GM21737 (cell line): ENCODE data around the gene KIDINS220.
A peak's percentile ranks its signal among the peaks of the same experiment; 100 is the strongest.

Source experiments
- ATAC-seq: cut with Tn5 transposase; IDR thresholded peaks from one replicate; pipeline ENCODE4 v1.9.1; 2021; ENCODE audit warnings: mild to moderate bottlenecking, moderate library complexity; ENCODE audit not compliant: unreplicated experiment

KIDINS220 gene

GRCh38 chr2:8806885-8807704 lies 30.3 kb downstream of the KIDINS220 start:
- no peak for ATAC-seq

- ATAC-seq = no peak
Measured at GRCh38 chr2:8805278-8806210, 31.9 kb downstream of the KIDINS220 start.

DNA sequence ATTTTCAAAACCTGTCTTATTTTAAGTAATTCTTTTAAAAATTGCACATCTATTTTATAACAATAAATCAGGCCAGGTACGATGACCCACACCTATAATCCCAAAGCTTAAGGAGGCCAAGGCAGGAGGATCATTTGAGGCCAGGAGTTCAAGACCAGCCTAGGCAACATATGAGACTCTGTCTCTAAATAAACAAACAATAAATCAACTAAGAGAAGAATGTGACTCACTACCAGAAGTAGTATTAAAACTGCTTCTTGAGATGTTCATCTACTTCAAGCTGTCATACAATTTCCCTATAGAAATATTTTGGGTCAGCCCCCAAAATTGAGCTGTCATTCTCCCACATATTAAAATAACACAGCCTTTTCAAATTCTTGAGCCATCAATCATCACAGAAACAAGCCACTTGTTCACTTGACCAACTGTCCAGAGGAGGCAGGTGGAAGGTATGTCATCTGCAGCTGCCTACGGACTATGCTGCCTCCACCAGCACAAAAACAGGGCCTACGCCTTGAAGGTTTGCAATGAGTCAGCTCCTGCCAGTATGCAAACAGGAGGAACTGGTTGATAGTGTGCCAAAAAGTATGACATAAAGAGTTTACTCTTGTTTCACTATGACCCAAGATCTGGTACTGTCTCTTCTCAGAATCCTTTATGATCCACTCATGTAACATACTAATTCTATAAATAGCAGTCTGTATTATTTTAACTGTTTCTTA lies 33.6 kb downstream of the KIDINS220 start:
- peak; percentile 95 for ATAC-seq

- ATAC-seq = no peak
Measured at GRCh38 chr2:8802741-8803140, 34.7 kb downstream of the KIDINS220 start.

DNA sequence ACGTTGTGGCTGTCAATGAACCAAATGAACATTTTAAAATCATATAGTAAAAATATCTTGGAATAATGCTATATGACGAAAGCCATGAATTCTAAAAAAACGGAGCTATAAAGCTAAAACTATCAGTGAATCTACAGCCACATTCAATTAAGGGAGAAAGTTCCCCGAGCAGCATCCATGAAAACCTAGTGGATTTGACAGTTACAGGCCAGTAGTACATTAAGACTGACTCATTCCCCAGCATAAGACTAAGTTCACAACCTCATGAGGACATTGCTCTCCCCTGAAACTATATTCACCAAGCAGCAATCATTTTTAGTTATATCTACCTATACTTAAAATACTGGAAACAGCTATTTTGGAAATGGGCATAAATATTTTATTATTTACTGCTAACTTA lies 36.6 kb downstream of the KIDINS220 start:
- ATAC-seq = no peak

DNA sequence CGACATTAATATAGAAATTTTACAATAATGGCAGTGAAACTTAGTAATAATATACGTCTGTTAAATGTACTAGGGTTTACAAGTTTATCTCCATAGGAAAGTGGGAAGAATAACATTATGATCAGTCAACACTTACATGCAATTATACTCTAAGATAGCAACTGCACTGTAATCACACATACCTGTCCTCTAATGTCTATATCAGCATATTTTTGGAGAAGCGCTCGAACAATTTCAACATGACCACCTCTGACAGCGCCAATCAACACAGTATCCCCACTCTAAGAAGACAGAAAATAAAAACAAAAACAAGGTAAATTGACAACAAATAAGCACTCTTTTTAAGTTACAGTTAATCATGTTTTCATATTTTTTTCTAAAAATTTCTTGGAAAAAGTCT lies 37.2 kb downstream of the KIDINS220 start:
- no peak for ATAC-seq

- no peak for ATAC-seq
Measured at GRCh38 chr2:8799004-8799403, 38.4 kb downstream of the KIDINS220 start.

DNA sequence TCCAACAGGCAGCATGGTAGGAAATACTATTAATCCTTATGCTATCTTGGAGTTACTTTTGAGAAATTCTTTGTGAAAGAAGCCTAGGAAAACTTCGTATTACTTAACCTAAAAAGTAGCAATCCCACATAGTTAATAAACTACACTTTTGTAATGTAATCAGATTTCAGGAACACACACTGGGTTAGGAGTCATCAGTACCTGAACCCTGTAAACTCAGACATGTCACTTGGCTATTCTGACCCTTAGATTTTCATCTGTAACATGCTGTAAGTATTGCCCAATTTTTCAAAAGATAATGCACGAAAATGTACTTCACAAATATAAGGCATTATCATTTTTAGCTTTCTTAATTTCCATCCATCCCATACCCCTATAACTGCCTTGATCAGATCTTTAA lies 39.0 kb downstream of the KIDINS220 start:
- no peak for ATAC-seq

GRCh38 chr2:8797682-8798081 lies 39.7 kb downstream of the KIDINS220 start:
- no peak for ATAC-seq

- no peak for ATAC-seq
Measured at GRCh38 chr2:8796878-8797550, 40.4 kb downstream of the KIDINS220 start.

DNA sequence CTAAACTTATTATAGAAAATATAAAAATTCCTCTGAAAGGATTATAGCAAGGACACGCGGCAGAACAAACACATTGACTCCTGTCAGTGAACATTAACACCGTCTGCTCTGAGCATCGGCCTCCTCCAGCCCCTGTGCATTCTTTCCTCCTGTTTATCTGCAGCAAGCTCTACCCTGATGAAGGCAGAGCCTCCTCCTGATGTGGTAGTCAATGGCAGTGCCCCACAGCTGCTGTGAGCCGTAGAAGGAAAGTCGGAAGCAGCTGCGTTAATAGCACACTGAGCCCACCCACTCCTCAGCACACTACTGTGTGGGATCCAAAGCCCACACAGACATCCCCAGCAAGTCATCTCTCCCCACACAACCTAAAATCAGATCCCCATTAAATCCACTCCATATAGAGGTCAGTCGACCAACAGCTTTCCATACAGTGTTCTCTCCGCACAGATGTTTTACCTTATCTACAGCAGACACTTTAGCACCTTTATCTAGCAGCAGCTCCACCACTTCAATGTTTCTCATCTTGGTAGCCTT lies 41.0 kb downstream of the KIDINS220 start:
- no peak for ATAC-seq

DNA sequence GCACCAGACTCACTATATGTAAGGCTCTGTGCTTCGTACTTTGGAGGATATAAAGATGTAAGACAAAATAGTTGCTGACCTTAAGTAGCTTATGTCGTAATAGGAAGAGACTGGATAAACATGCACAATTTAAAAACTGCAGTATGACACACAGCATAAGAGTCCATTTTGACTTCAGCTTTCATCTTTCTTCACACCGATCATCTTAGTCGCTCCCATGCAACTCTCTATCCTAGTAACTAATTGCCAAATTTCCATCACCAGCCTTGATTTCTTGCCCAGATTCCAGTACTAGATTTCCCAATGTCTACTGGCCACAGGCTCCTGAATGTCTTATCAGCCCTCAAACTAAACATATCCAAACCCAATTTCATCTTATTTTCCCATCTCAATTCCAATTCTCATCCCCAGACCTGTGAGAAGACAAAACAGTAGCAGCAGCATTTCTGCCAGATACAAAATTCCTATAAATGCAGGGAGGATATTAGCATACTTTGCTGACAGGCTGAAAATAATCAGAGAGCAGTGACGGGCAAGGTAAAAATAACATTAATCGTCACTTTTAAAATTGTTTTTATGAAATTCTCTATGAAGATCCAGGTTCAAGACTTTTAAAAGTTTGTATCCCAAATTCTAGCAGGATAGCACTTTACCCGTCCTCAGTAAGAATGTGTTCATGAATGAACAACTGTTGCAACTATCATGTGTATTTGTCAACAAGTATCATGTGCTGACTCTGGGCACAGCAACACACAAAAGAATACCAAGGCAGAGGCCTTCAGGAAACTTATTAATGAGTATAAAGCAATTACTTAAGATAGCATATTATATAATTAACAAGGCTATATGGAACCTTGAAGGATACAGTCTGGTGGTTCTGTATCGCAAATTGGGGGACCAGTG lies 42.2 kb downstream of the KIDINS220 start:
- ATAC-seq = no peak

- ATAC-seq = no peak
Measured at GRCh38 chr2:8790739-8791162, 46.7 kb downstream of the KIDINS220 start.

DNA sequence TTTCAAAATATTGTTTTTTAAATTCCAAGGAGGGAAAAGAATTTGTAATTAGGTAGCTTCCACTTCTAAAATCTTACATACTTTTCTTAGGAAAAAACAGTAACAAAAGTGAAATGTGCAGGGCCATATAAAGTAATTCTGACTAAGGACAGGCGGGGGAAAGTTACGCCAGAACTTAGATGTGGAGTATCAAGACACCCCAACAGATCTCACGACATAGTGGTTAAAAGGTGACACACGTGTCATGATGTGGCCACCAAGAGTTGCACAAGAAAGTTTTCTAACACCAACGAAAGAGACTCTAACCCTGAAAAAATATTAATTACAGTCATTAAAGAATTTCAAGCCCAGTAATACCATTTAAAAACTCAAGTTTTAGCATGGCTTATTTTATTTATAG lies 51.0 kb downstream of the KIDINS220 start:
- no peak for ATAC-seq

DNA sequence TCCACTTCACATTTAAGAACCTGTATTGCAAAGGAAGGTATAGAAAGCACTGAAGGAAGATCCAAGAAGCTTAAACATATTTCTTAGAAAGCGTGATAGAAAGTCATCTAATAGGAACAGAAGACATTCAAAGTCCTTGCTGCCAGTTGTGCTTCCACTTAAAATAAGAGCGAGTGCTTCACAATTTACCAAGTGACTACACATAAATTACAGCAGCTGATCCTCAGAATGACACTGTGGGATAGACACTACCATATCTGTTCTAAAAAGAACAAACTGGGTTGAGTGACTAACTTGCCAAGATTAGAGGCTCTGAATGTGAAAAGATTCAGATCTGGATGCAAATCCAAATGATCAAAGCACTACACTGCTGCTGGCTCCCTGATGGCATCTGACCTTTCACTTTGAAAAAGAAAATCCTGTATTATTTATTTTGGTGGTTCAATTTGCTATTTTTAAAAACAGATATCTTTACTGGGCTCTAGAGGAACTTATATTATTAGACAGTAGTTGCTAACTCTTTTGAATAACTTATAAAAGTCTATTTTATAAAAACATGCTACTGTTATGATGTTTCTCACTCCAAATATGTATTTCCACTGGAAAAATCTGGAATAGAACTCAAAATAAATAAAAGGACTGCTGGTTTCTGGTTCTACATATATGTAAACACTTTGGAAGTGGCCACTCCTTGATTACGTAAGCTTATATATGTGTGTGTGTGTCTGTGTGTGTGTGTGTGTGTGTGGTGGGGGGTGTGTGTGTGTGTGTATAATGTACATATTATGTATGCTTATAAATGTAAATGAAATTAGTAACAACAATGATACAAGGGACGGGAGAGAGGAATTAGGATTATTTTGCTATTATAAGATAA lies 57.4 kb downstream of the KIDINS220 start:
- ATAC-seq = no peak

DNA sequence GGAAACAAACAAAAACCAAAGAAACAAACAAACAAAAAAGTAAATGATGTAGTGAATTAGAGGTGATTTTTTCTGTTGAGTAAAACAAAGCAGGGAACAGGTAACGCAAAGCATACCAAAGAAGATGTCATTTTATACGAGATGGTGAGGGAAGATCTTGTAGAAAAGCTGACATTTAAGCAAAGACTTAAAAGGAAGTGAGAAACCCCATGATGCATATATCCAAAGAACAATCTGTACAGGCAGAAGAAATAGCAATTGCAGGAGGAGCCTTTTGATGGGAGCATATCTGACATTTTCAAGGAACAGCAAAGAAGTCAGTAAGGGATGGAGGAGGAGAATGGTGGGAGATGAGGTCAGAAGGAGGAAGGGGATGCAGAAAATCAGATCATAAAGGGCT lies 63.0 kb downstream of the KIDINS220 start:
- ATAC-seq = no peak

- ATAC-seq = no peak
Measured at GRCh38 chr2:8767324-8767723, 70.1 kb downstream of the KIDINS220 start.

DNA sequence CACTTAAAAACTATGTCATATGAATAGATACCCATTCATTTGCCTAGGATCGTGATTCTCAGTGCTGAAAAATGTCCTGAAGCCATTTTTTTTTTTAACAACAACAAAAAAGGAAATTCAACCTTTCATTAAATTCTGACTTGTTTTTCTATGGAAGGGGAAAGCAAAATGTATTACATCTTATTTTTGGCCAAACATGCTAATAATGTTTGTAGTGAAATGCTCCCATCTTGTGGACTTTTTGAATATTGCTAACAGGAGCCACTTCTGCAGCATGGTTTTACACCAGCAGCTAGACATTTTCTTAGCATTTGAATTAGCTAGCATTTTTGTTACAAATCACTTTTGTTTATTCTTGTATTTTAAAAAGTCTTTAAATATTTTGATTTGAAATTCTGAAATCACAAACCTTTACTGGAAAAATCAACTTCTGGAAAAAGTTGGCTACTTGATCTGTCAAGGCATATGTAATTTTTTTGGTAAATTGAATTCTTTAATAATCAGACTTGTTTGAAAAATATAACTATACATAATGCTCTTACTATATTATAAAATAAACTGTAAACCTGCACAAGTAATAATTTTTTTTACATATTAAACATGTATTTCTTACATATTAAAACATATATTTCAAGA lies 75.8 kb downstream of the KIDINS220 start:
- no peak for ATAC-seq
